T-cell (primary cell): ENCODE results near the gene TMEM167A. TPM values are rescaled to one million over a fixed set of nuclear protein-coding genes. Genes with fewer than 3 reads are reported as not detected.

Experiments used
- ATAC-seq, 4 experiments: fragments of 200-7000 bp in 3 of 4; fragments of 150-1000 bp in 1 of 4; cut with Tn5 transposase; replicated peaks in 1 of 4; 1 replicate in 3 of 4; 2 replicates in 1 of 4; pipeline ENCODE4 v1.10.0; 2021; ENCODE audit warnings: moderate library complexity in 3 of 4, mild to moderate bottlenecking in 2 of 4, moderate number of reproducible peaks in 1 of 4
- CTCF ChIA-PET, 2 donors: fragments of 300-600 bp; sonication (Branson Sonifier 250); formaldehyde crosslinking; loops; one replicate each; lab custom pipeline; 2022; ENCODE audit warnings: antibody characterized with exemption in 2 of 2; lab: Charles Lee
- POLR2A ChIA-PET, 2 donors: fragments of 300-600 bp; sonication (Branson Sonifier 250); formaldehyde crosslinking; loops; one replicate each; lab custom pipeline; 2022; ENCODE audit warnings: antibody characterized with exemption in 2 of 2; lab: Charles Lee
- DNase-seq, 35 experiments: peaks; one replicate each; pipeline versions ENCODE4 v3.0.0 to v3.0.0-alpha.2; 2013 to 2023
- H3K27ac ChIP-seq: one replicate; pipeline ENCODE4 v1.5.1; 2013; ENCODE audit warnings: low read length
- H3K27me3 ChIP-seq, 2 experiments: replicated peaks in 1 of 2; 1 replicate in 1 of 2; 2 replicates in 1 of 2; pipeline versions ENCODE4 v1.6.1 to v1.7.0; 2013; ENCODE audit warnings: low read length in 1 of 2, mixed read lengths in 1 of 2; ENCODE audit not compliant: control insufficient read depth in 2 of 2, insufficient read depth in 2 of 2; ENCODE audit errors: extremely low read depth in 1 of 2
- H3K36me3 ChIP-seq, 2 donors: 1 replicate in 1 of 2; 2 replicates in 1 of 2; pipeline versions ENCODE4 v1.6.1 to v1.7.0; 2013; ENCODE audit warnings: low read length in 1 of 2; ENCODE audit not compliant: control insufficient read depth in 2 of 2, insufficient read depth in 1 of 2; ENCODE audit errors: extremely low read depth in 1 of 2
- H3K4me1 ChIP-seq, 2 experiments: 1 replicate in 1 of 2; 2 replicates in 1 of 2; pipeline versions ENCODE4 v1.6.1 to v1.7.0; 2013; ENCODE audit warnings: low read length in 2 of 2, mixed read lengths in 1 of 2; ENCODE audit not compliant: insufficient read depth in 2 of 2, control insufficient read depth in 1 of 2; ENCODE audit errors: extremely low read depth in 1 of 2
- H3K4me3 ChIP-seq, 2 donors: 1 replicate in 1 of 2; 2 replicates in 1 of 2; pipeline versions ENCODE4 v1.5.1 to v1.7.0; 2013; ENCODE audit warnings: mild to moderate bottlenecking in 2 of 2, low read length in 1 of 2, moderate library complexity in 1 of 2; ENCODE audit not compliant: control insufficient read depth in 1 of 2; ENCODE audit errors: extremely low read depth in 1 of 2
- H3K9me3 ChIP-seq: 2 replicates; pipeline ENCODE4 v1.7.0; 2013
- H3K27ac Mint-ChIP-seq, 2 donors: one replicate each; pipeline ENCODE4 v1.8.0; 2020 to 2021; ENCODE audit warnings: mild to moderate bottlenecking in 2 of 2, mixed read lengths in 2 of 2
- H3K27me3 Mint-ChIP-seq, 2 donors: one replicate each; pipeline ENCODE4 v1.8.0; 2021 to 2022; ENCODE audit warnings: mixed read lengths in 2 of 2
- H3K36me3 Mint-ChIP-seq: one replicate; pipeline ENCODE4 v1.8.0; 2021; ENCODE audit warnings: mixed read lengths
- H3K4me1 Mint-ChIP-seq, 3 donors: one replicate each; pipeline ENCODE4 v1.8.0; 2020 to 2022; ENCODE audit warnings: mixed read lengths in 3 of 3, mild to moderate bottlenecking in 1 of 3
- H3K4me3 Mint-ChIP-seq, 3 donors: one replicate each; pipeline ENCODE4 v1.8.0; 2020 to 2022; ENCODE audit warnings: mild to moderate bottlenecking in 3 of 3, mixed read lengths in 3 of 3, moderate library complexity in 3 of 3
- H3K9me3 Mint-ChIP-seq, 3 donors: one replicate each; pipeline ENCODE4 v1.8.0; 2020 to 2022; ENCODE audit warnings: mixed read lengths in 3 of 3
- WGBS: methylation state at CpG from one replicate; pipeline ENCODE4 v1.1.5; 2013; ENCODE audit warnings: missing lambda C conversion rate; ENCODE audit not compliant: insufficient coverage; 5-methylcytosine and 5-hydroxymethylcytosine counted together
- total RNA-seq, 35 experiments: library from RNA in 6 of 35; stranded (reverse) in 6 of 35; fragments of 120-200 nt in 1 of 35; gene quantifications; one replicate each; pipeline versions ENCODE4 v1.2.1 to v1.2.4 and lab custom pipeline; 2013 to 2026

The TMEM167A gene
- total RNA-seq, 5 donors from 2014 or later (not counting 1 experiment from before 2014, with no cell fraction given) = 36.5 to 44.8 (median 41.7) TPM

- ChIA-PET CTCF (no interaction called here), POLR2A (interaction anchor here in 1 of 2 donors (0.6 kb wide), 1 partner anchor 184 kb away, joined by 3 read pairs; no protein-coding TSS in a partner anchor)
- no peak overlapping the region for H3K4me3 ChIP-seq
- peaks cover 45% of the 10 kb centered on the region for H3K36me3 Mint-ChIP-seq
- no peak overlapping the region for H3K27ac Mint-ChIP-seq
- 80% methylated on average over 1 of the region's 1 CpG for WGBS
- H3K27me3 ChIP-seq = no peaks in the 10 kb centered on the region
- no peaks in the 10 kb centered on the region for H3K27me3 Mint-ChIP-seq
- no peak for DNase-seq
- peaks cover 2% of the 10 kb centered on the region for H3K9me3 ChIP-seq
- H3K4me1 ChIP-seq = no peaks in the 10 kb centered on the region
- no peak overlapping the region for H3K4me3 Mint-ChIP-seq
- H3K4me1 Mint-ChIP-seq = no peaks in the 10 kb centered on the region
- ATAC-seq = no peak
- peaks cover 0 to 19% (median 12%) of the 10 kb centered on the region in 3 donors for H3K9me3 Mint-ChIP-seq
- no peak overlapping the region for H3K27ac ChIP-seq
- H3K36me3 ChIP-seq = peaks cover 3 to 5% of the 10 kb centered on the region in 2 donors
These were observed 38.6 kb upstream of the TMEM167A start for GRCh38 chr5:83115816-83116215.

GRCh38 chr5:83109380-83109779, 32.2 kb upstream of the TMEM167A start:
- DNase-seq (no peak), ATAC-seq (no peak)
- ChIA-PET CTCF (no interaction called here), POLR2A (no interaction called here)
- Mint-ChIP-seq H3K36me3 (peaks cover 42% of the 10 kb centered on the region), H3K4me1 (peaks cover 0 to 2% (median 0%) of the 10 kb centered on the region in 3 donors), H3K27me3 (no peaks in the 10 kb centered on the region), H3K9me3 (peaks cover 0 to 12% (median 7%) of the 10 kb centered on the region in 3 donors), H3K27ac (no peak overlapping the region), H3K4me3 (no peak overlapping the region)
- H3K4me3 ChIP-seq = no peak overlapping the region
- H3K4me1 ChIP-seq = no peaks in the 10 kb centered on the region
- peaks cover 0 to 3% of the 10 kb centered on the region in 2 donors for H3K36me3 ChIP-seq
- WGBS = no CpG with 5 or more reads among the region's 1 CpG
- H3K27ac ChIP-seq = no peak overlapping the region
- H3K9me3 ChIP-seq = no peaks in the 10 kb centered on the region
- H3K27me3 ChIP-seq = no peaks in the 10 kb centered on the region

DNA sequence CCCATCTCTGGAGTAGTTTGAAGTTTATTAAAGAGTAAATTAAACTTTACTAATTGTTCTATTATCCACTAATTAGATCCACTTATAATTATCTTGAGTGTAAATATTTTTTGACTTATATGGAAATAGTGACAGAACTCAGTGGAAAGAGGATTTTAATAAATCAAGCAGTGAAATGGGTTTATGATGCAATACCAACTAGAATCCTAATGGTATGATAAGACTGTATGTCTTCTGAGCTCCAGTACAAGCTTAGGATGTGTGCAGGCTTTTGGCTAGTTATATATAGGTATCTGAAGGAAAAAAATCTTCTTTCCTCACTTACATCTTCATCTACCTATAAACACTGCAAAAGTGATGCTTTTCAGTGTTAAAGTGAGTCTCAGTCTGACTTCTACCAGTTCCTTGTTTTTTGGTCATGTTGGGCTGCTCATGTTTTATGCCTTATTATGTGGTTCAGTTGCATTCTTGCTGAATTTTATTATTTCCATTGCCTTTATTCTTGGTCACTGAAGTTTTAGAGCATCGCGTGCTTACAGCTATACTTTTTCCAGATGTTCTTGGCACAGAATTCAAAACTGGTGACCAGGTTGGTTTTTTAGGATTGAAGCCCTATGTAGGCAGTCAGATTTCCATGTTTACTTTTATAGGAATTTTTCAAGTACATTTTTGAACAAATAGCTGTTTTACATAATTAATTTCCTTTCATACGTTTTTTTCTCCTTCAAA, 30.7 kb upstream of the TMEM167A start:
- H3K36me3 ChIP-seq = peaks cover 0 to 3% of the 10 kb centered on the region in 2 donors
- no peak overlapping the region for H3K27ac ChIP-seq
- peaks cover 31% of the 10 kb centered on the region for H3K36me3 Mint-ChIP-seq
- DNase-seq (no peak), ATAC-seq (no peak)
- no peaks in the 10 kb centered on the region for H3K27me3 Mint-ChIP-seq
- no peak overlapping the region for H3K4me3 Mint-ChIP-seq
- H3K27me3 ChIP-seq = no peaks in the 10 kb centered on the region
- H3K4me1 Mint-ChIP-seq = peaks cover 0 to 2% (median 0%) of the 10 kb centered on the region in 3 donors
- CTCF ChIA-PET = interaction anchor here in 1 of 2 donors (1.6 kb wide), 1 partner anchor 12 kb away, joined by 3 read pairs; no protein-coding TSS in a partner anchor
- H3K4me3 ChIP-seq = no peak overlapping the region
- H3K27ac Mint-ChIP-seq = no peak overlapping the region
- no CpG with 5 or more reads among the region's 3 CpGs for WGBS
- POLR2A ChIA-PET = interaction anchor here in 1 of 2 donors (1.0 kb wide), 1 partner anchor 11 kb away, joined by 5 read pairs; no protein-coding TSS in a partner anchor
- no peaks in the 10 kb centered on the region for H3K4me1 ChIP-seq
- H3K9me3 Mint-ChIP-seq = peaks cover 0 to 8% (median 4%) of the 10 kb centered on the region in 3 donors
- no peaks in the 10 kb centered on the region for H3K9me3 ChIP-seq

GRCh38 chr5:83104021-83104420, 26.8 kb upstream of the TMEM167A start:
- POLR2A ChIA-PET = no interaction called here
- no peaks in the 10 kb centered on the region for H3K9me3 Mint-ChIP-seq
- H3K4me1 ChIP-seq = no peaks in the 10 kb centered on the region

DNA sequence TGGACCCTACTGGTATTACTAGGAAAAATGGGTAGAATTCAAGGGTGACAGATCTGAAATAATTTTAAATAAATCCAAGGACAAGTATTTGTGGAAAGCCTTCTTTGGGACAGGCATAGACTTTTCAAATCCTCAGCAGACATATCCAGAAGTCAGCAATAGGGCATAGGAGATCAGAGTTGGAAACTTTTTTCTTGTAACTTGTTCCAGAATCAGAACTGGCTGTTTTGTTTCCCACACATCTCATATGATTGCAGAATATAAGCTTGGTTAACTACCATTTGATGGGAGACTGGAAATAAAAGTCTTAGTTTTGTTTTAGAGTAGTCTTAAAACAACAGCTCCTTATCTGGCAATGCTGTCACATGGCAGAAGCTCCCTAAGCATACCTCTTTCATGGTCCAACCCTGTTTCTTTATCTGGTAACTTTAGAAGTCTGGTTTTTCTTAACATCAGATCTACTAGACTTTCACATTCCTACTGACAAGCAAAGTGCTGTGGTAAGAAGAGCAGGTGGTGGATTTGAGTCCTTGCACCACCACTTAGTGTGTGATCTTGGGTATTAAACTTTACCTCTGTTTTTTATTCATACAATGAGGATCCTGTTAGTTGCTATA, 25.3 kb upstream of the TMEM167A start:
- CTCF ChIA-PET = no interaction called here

More at GRCh38 chr5:83104021-83104420, 26.8 kb upstream of the TMEM167A start:
- DNase-seq = no peak
- Histone ChIP-seq H3K27ac (no peak overlapping the region), H3K36me3 (no peaks in the 10 kb centered on the region), H3K9me3 (no peaks in the 10 kb centered on the region), H3K4me3 (no peak overlapping the region), H3K27me3 (no peaks in the 10 kb centered on the region)
- Mint-ChIP-seq H3K27me3 (no peaks in the 10 kb centered on the region), H3K36me3 (peaks cover 14% of the 10 kb centered on the region), H3K27ac (no peak overlapping the region), H3K4me3 (no peak overlapping the region), H3K4me1 (peaks cover 0 to 14% (median 3%) of the 10 kb centered on the region in 3 donors)
- ATAC-seq = no peak
- CTCF ChIA-PET = no interaction called here

DNA sequence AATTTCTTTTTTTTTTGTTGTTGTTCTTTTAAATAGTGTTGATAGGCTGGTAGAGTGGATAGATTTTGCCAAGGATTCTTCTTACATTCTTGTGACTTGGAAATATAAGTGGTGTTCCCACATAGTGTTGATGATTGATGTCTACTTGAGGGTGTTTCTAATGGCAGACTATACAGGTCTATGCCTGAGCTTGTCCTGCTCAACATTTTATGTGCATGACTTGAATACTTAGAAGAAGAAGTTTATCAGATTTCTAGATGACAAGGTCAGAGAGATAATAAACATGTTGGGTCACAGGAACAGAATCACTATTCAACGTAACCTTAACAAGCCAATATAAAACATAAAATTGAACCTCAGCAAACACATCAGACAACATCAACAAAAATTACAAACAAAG, 24.3 kb upstream of the TMEM167A start:
- no CpG with 5 or more reads among the region's 1 CpG for WGBS
- POLR2A ChIA-PET = no interaction called here
- Histone ChIP-seq H3K36me3 (no peaks in the 10 kb centered on the region), H3K9me3 (no peaks in the 10 kb centered on the region), H3K27me3 (no peaks in the 10 kb centered on the region), H3K4me3 (no peak overlapping the region), H3K4me1 (no peaks in the 10 kb centered on the region), H3K27ac (no peak overlapping the region)
- Mint-ChIP-seq H3K36me3 (peaks cover 8% of the 10 kb centered on the region), H3K4me1 (peaks cover 3 to 14% (median 3%) of the 10 kb centered on the region in 3 donors), H3K4me3 (no peak overlapping the region), H3K9me3 (no peaks in the 10 kb centered on the region), H3K27ac (no peak overlapping the region), H3K27me3 (no peaks in the 10 kb centered on the region)
- no peak for DNase-seq
- no peak for ATAC-seq
- CTCF ChIA-PET = no interaction called here

More for the DNA sequence above, 25.3 kb upstream of the TMEM167A start:
- Mint-ChIP-seq H3K4me1 (peaks cover 3 to 14% (median 3%) of the 10 kb centered on the region in 3 donors), H3K27me3 (no peaks in the 10 kb centered on the region), H3K27ac (no peak overlapping the region), H3K9me3 (no peaks in the 10 kb centered on the region), H3K4me3 (no peak overlapping the region), H3K36me3 (peaks cover 13% of the 10 kb centered on the region)
- Histone ChIP-seq H3K27me3 (no peaks in the 10 kb centered on the region), H3K27ac (no peak overlapping the region), H3K36me3 (no peaks in the 10 kb centered on the region), H3K4me3 (no peak overlapping the region), H3K9me3 (no peaks in the 10 kb centered on the region), H3K4me1 (no peaks in the 10 kb centered on the region)
- ATAC-seq = no peak
- DNase-seq = no peak
- POLR2A ChIA-PET = no interaction called here
